Measurements from ENCODE around the gene ASTL. TPM values are rescaled to one million over a fixed set of nuclear protein-coding genes. Genes with fewer than 3 reads are reported as not detected.

Gene ASTL
- polyA plus RNA-seq, 3 donors, result 0.71 TPM; not detected in 2

DNA sequence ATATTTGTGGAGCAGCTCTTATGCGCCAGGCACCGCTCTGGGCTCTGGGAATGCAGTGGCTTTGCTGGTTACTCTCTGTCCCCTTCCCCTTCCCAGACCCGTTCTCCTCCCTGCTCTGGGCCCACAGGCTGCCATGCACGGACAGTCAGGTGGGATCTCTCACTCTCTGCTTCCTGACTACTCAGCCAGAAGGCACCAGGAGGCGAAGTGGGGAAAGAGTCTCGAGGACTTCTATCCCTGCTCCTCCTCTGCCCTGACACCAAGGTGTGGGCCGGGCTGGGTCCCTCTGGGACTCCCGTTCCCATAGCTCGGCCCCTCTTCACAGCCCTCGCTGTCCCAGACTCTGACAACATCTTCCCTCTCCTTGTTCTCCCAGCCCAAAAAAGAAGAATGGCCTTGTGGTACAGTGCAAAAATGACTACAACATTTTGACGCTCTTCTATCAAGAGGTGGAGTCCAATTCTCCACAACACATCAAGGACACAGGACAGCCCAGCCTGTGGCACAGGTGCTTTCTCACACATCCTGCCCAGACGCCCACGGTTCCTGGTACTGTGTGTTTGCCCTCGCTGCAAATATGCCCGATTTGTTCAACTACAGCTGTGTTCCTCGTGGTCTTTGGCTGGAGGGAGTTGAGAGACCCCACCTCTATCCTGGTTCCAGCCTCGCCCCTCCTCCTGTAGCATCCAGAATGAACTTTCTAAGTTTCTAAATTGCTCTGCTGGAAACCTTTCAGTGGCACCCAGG lies 21.0 kb upstream of the ASTL start:
- peaks cover 20% of the 10 kb centered on the region for H3K4me1 Mint-ChIP-seq
- no peaks in the 10 kb centered on the region for H3K9me3 ChIP-seq (replicated peaks in 1 of 2; ENCODE audit: control insufficient read depth in 1 of 2, insufficient read depth in 1 of 2, low read length in 2 of 2)
- WGBS (ENCODE audit: insufficient coverage), result 97% methylated on average over 10 of the region's 17 CpGs
- H3K9ac ChIP-seq (ENCODE audit: insufficient read depth, low read length, poor library complexity, severe bottlenecking), result no peak overlapping the region
- no peak for DNase-seq
- H2AFZ ChIP-seq (ENCODE audit: insufficient read depth, low read depth, low read length, poor library complexity, severe bottlenecking), result no peak overlapping the region
- peaks cover 0 to 4% (median 0%) of the 10 kb centered on the region in 7 donors for H3K9me3 Mint-ChIP-seq
- no peaks in the 10 kb centered on the region for H4K20me1 ChIP-seq (ENCODE audit: insufficient read depth, low read length)
- no peaks in the 10 kb centered on the region for H3K79me2 ChIP-seq (ENCODE audit: insufficient read depth, low read length)
- no peaks in the 10 kb centered on the region for H3K27me3 ChIP-seq (ENCODE audit: control insufficient read depth in 2 of 2, insufficient read depth in 2 of 2, low read length in 2 of 2)
- H3K36me3 Mint-ChIP-seq, result no peaks in the 10 kb centered on the region
- H3K4me3 Mint-ChIP-seq, result no peak overlapping the region
- no peak overlapping the region for H3K4me2 ChIP-seq (replicated peaks; ENCODE audit: extremely low read depth, low read length, poor library complexity, severe bottlenecking)
- H3K27ac ChIP-seq (ENCODE audit: low read depth in 1 of 2, low read length in 2 of 2), result no peak overlapping the region
- intact Hi-C loops (cut with micrococcal nuclease), result no loop called here
- H3K36me3 ChIP-seq (replicated peaks in 1 of 2; ENCODE audit: control insufficient read depth in 1 of 2, insufficient read depth in 2 of 2, low read length in 2 of 2), result no peaks in the 10 kb centered on the region
- H3K27ac Mint-ChIP-seq, result peak overlapping the region in 5 of 7 donors; percentile 17 to 78 (median 47)
- H3K4me1 ChIP-seq (ENCODE audit: control insufficient read depth in 1 of 2, insufficient read depth in 2 of 2, low read length in 2 of 2), result peaks cover 18 to 21% of the 10 kb centered on the region in 2 donors
- H3K4me3 ChIP-seq (replicated peaks in 1 of 3; ENCODE audit: low read depth in 2 of 3, low read length in 3 of 3), result no peak overlapping the region
- H3K27me3 Mint-ChIP-seq (ENCODE audit: low read depth in 3 of 3), result peaks cover 2 to 5% (median 3%) of the 10 kb centered on the region in 3 donors
- TF ChIP-seq, protein P1, sequence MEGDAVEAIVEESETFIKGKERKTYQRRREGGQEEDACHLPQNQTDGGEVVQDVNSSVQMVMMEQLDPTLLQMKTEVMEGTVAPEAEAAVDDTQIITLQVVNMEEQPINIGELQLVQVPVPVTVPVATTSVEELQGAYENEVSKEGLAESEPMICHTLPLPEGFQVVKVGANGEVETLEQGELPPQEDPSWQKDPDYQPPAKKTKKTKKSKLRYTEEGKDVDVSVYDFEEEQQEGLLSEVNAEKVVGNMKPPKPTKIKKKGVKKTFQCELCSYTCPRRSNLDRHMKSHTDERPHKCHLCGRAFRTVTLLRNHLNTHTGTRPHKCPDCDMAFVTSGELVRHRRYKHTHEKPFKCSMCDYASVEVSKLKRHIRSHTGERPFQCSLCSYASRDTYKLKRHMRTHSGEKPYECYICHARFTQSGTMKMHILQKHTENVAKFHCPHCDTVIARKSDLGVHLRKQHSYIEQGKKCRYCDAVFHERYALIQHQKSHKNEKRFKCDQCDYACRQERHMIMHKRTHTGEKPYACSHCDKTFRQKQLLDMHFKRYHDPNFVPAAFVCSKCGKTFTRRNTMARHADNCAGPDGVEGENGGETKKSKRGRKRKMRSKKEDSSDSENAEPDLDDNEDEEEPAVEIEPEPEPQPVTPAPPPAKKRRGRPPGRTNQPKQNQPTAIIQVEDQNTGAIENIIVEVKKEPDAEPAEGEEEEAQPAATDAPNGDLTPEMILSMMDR (IDR thresholded peaks at IDR 0.05), result no peak

DNA sequence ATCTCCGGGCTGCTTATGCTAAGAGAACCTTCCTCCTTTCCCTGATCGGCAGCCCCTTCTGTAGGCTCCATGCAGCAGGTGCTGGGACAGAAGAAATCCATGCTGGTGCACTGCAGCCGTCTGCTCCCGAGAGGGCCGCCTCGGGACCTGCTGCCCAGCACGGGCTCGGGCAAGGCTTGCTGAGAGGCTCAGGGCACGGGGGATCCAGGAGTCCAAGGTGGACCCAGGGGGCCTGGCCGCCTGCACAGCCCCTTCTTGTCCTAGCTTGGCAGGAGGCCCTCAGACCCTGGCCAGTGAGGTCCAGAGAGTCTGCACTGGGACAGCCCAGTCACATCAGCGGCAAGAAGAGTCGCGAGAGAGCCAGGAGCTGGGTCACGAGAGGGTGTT lies 20.2 kb upstream of the ASTL start:
- DNase-seq, result no peak
- Histone ChIP-seq H3K27ac (ENCODE audit: low read depth in 1 of 2, low read length in 2 of 2) (peak overlapping the region in 1 of 2 donors; percentile 76), H3K9ac (ENCODE audit: insufficient read depth, low read length, poor library complexity, severe bottlenecking) (peak overlapping the region; percentile 56), H3K27me3 (ENCODE audit: control insufficient read depth in 2 of 2, insufficient read depth in 2 of 2, low read length in 2 of 2) (no peaks in the 10 kb centered on the region), H3K4me2 (replicated peaks; ENCODE audit: extremely low read depth, low read length, poor library complexity, severe bottlenecking) (peak overlapping the region; percentile 52), H3K9me3 (replicated peaks in 1 of 2; ENCODE audit: control insufficient read depth in 1 of 2, insufficient read depth in 1 of 2, low read length in 2 of 2) (no peaks in the 10 kb centered on the region), H3K36me3 (replicated peaks in 1 of 2; ENCODE audit: control insufficient read depth in 1 of 2, insufficient read depth in 2 of 2, low read length in 2 of 2) (no peaks in the 10 kb centered on the region), H2AFZ (ENCODE audit: insufficient read depth, low read depth, low read length, poor library complexity, severe bottlenecking) (peak overlapping the region; percentile 66), H3K4me3 (replicated peaks in 1 of 3; ENCODE audit: low read depth in 2 of 3, low read length in 3 of 3) (no peak overlapping the region), H3K79me2 (ENCODE audit: insufficient read depth, low read length) (no peaks in the 10 kb centered on the region), H4K20me1 (ENCODE audit: insufficient read depth, low read length) (no peaks in the 10 kb centered on the region), H3K4me1 (ENCODE audit: control insufficient read depth in 1 of 2, insufficient read depth in 2 of 2, low read length in 2 of 2) (peaks cover 18 to 21% of the 10 kb centered on the region in 2 donors)
- TF ChIP-seq, protein P1 (IDR thresholded peaks at IDR 0.05), result no peak
- peak overlapping the region in 1 of 2 donors; percentile 61 for H3K4me3 Mint-ChIP-seq
- H3K36me3 Mint-ChIP-seq, result no peaks in the 10 kb centered on the region
- H3K9me3 Mint-ChIP-seq, result peaks cover 0 to 4% (median 0%) of the 10 kb centered on the region in 7 donors
- H3K4me1 Mint-ChIP-seq, result peaks cover 23% of the 10 kb centered on the region
- intact Hi-C loops (cut with micrococcal nuclease), result no loop called here
- 90% methylated on average over 14 of the region's 14 CpGs for WGBS (ENCODE audit: insufficient coverage)
- peaks cover 2 to 5% (median 3%) of the 10 kb centered on the region in 3 donors for H3K27me3 Mint-ChIP-seq (ENCODE audit: low read depth in 3 of 3)
- H3K27ac Mint-ChIP-seq, result peak overlapping the region in 4 of 7 donors; percentile 73 to 91 (median 82)
